GM18873 (cell line): ENCODE data around the gene QSOX2.
"Not testable (repeated sequence)": the region's sequence is repeated elsewhere in the genome, so short reads cannot be mapped to it uniquely, and the experiment has no call there.

Source experiments
- ATAC-seq: cut with Tn5 transposase; IDR thresholded peaks from one replicate; pipeline ENCODE4 v1.9.1; 2021; ENCODE audit warnings: mild to moderate bottlenecking, moderate library complexity, moderate number of reproducible peaks; ENCODE audit not compliant: unreplicated experiment, low FRiP score

The QSOX2 gene

DNA sequence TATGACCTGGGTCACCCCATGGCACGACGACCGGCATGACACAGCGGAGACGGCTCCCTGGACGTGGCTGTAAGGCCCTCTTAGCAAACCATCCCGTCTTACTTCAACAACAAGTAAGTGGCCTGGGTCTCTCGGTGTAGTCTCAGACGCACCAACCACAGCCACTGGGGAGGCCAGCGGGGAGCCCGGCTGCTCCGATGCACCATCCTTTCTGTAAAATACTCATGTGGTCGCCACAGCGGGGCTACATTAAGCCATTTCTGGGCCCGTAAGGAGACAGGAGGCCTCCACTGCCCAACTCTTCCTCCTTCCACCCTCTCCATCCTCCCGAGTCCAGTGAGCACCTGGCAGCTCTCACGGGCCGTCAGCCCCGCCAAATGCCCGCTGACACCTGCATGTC lies 4.7 kb downstream of the QSOX2 start:
- no peak for ATAC-seq

DNA sequence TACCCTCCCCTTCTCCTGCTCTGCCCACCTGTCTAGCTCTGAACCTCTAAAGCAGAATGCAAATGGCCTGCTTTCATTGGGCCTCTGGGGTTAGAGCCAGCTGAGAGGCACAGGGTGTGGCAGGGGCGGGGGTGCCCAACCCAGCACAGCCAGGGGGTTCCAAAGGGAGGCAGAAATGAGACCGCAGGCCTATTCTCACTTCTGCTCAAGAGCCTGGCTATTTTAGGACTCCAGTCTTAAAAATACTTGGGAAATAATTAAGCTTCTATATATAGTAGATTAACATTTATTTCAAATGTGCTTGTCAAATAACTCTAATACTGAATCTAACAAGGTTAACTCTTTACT lies 5.7 kb downstream of the QSOX2 start:
- no peak for ATAC-seq

DNA sequence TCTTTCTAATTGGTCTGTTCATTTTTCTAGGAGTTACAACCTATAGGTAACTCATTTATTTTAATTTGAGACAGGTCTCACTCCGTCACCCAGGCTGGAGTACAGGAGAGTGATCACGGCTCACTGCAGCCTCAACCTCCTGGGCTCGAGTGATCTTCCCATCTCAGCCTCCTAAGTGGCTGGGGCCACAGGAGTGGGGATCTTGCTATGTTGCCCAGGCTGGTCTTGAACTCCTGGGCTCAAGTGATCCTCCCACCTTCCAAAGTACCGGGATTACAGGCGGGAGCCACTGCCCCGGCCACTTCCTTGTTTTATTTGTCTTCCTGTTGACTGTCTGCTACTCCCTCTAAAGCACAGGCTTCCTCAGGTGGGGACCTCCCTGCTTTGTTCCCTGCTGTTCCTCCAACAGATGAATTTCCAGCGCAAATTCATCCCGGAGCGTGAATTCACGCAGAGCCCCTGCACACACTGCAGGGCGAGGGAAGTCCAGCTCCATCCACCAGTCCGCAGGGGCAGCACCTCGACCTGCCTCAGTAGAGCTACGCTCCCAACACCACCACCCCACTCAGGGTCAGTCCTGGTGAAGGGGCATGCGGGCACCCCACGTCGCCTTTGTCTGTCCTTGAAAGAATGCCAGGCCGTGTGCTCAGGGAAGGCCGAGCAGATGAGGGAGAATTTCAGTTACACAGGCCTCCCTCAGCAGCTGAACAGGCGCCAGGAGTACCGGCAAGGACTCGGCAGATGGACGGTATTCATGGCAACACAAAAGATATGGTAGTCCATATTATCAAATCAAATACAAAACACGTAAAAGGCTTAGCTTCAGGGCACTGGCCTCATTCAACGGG lies 6.3 kb downstream of the QSOX2 start:
- no peak for ATAC-seq

DNA sequence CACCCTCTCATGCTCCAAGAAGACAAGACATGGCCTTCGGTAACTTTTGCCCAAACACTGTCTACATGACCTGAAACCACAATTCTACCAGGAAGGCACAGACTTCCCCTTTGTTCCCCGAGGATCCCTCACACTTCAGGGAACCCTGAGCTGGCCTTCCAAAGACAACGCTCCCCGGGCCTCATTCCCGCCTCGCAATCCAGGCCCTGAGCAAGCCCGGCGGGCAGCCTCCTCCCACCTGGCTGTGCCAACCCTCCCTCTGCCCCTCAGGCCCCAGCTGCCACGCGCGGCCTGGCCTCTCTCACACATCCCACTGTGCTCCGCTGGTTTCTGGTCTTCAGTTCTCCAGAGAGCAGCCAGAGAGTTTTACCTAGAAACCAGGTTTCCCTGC lies 7.3 kb downstream of the QSOX2 start:
- no peak for ATAC-seq

DNA sequence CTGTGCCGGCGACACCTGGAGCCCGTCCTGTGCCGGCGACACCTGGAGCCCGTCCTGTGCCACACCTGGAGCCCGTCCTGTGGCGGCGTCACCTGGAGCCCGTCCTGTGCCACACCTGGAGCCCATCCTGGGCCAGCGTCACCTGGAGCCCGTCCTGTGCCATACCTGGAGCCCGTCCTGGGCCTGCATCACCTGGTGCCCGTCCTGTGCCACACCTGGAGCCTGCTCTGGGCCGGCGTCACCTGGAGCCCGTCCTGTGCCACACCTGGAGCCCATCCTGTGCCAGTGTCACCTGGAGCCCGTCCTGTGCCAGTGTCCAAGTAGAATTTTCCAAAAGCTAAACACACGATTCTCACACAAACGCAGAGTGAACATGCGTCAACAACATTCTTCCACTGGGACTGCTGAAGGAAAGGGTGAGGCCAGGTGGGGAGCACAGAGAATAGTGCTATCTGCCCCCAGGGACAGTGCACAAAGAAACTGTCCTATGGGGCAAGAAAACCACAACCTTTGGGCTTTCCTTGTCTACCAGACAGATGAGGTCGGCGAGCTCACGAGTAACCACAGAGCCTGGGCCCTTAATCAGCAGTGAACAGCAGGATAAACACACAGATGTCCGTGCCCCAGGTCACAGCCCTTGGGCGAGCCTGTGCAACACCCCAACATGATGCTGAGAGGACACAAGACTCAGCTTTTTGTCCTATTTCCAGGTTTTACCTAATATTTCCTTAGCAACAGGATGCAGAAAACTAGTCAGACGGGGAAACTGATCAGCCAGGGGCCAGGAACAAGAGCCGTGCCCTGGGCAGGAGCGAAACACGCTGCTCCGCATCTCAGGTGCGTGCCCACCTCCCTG lies 7.9 kb downstream of the QSOX2 start:
- ATAC-seq, result no peak

DNA sequence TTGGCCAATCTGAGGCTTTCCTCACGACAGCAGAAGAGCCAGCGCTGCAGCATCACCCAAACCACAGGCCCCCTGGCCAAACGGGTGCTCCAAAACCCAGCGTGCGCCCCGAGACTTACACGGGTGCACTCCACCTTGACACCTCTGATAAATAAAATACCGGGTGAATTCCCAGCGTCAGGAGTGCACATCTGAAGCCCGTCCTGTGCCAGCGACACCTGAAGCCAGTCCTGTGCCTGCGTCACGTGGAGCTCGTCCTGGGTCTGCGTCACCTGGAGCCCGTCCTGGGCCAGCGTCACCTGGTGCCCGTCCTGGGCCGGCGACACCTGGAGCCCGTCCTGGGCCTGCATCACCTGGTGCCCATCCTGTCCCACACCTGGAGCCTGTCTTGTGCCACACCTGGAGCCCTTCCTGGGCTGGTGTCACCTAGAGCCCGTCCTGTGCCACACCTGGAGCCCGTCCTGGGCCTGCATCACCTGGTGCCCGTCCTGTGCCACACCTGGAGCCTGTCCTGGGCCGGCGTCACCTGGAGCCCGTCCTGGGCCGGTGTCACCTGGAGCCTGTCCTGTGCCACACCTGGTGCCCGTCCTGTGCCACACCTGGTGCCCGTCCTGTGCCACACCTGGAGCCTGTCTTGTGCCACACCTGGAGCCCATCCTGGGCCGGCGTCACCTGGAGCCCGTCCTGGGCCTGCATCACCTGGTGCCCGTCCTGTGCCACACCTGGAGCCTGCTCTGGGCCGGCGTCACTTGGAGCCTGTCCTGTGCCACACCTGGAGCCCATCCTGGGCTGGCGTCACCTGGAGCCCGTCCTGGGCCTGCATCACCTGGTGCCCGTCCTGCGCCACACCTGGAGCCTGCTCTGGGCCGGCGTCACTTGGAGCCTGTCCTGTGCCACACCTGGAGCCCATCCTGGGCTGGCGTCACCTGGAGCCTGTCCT lies 8.9 kb downstream of the QSOX2 start:
- not testable (repeated sequence) for ATAC-seq

DNA sequence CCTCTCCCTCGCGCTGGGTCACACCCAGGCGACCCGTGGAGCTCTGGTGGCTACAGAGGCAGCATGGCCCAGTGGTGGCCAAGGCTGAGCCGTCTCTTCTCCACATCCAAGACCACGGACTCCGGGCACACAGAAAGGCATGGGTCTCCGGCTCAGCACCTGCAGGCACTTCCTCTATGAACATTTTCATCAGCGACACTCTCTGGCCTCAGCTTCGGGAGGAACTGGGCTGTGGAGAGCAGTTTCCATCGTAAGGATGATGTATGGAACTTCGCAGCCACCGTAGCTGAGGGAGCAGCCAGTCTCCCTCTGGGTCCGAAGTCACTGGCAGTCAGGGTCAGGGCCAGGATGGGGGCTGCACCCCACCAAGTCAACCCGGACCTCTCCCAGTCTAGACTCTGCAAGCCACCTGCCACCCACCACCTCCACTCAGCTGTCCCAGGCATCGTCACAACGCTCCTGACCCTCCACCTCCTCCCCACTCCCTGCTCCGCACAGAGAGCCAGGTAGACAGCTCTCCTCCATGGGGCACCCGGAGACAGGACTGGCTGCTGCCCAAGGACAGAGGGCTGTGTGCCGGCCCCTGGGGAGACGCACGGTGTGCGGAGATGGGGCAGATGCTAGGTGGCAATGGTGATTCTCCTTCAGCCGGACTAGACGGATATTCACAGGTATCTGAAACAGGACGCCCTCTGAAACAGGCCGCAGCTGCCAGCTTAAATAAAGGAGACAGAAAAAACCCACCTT lies 9.7 kb downstream of the QSOX2 start:
- ATAC-seq, result no peak

DNA sequence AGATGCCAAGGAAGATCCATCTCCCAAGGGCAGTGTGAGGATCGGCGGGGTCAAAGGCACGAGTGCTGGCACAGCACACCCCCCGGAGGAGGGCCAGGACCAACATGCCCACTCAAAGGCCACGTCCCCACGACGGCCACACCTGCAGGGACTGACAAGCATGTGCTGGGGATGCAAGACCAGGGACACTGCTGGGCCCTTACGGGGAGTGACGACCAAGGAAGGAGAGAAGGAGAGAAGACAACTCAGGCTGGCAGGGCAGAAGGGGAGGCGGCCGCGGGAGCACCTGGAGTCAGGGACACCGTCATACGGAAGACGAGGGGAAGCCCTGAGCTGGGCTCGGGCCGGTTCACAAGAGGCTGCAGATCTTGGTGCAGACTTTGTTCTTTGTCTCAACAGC lies 10.4 kb downstream of the QSOX2 start:
- no peak for ATAC-seq

DNA sequence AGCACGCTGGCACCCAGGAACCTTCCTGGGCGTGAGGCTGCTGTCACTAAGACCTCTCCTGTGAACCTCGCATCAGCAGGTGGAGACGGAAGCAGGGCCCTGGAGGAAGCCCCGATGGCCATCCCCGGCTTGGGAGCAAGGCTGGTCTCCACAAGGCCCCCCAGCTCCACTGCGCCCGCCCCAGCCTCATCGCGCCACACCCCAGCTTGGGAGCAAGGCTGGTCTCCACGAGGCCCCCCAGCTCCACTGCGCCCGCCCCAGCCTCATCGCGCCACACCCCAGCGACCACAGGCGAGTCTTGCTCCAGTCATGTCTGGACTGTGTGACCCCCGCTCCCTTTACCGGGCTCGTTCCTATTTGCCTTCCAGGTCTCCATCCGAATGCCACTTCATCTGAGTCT lies 11.0 kb downstream of the QSOX2 start:
- ATAC-seq, result no peak

DNA sequence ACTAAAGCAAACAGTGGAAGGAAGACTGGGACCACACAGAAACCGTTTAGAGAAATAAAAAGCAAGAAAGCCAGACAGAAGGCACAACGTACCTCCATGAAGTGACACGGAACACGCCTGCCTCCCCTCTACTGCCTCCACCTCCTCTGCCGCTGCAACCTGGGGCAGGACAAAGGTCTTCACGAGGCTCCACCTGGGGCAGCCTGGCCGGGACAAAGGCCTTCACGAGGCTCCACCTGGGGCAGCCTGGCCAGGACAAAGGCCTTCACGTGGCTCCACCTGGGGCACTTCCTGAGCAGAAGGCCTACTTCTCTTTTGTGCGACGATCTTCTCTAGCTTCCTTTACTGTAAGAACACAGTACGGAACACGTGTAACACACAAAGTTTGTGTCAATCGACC lies 11.7 kb downstream of the QSOX2 start:
- ATAC-seq, result no peak

DNA sequence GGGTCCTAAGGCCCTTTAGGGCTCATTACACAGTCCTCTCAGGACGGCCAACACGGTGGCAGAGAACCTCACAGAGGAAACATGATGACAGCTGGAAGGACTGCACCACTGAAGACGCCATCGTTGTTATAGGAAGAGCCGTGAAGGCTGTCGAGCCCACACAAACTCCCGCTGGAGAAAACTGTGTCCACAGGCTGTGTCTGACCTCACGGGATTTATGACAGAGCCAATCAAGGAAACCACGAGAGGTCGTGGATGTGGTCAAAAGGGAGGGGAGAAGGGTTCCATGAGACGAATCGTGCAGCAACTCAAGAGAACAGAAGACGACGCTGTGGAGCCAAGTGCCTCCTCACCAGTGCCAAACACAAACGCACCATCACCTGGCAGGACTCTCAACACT lies 12.2 kb downstream of the QSOX2 start:
- ATAC-seq, result no peak

DNA sequence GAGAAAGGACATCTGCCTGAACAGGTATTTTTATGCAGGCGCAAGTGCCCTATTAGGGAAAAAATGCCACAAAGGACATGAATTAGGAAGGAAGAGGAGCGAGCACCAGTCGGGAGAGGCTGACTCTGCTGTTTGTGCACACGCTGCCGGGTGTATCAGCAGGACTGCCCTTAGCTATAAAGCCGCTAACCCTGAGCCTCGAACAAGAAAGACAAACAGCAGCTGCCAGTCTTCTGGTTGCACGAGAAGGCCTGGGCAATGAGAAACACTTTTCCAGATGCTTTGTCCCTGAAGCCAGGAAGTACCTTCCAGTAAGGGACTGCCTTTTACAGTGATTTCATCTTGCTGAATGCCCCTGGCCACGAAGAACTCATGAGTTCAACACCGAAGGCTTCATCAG lies 12.6 kb downstream of the QSOX2 start:
- ATAC-seq, result no peak

DNA sequence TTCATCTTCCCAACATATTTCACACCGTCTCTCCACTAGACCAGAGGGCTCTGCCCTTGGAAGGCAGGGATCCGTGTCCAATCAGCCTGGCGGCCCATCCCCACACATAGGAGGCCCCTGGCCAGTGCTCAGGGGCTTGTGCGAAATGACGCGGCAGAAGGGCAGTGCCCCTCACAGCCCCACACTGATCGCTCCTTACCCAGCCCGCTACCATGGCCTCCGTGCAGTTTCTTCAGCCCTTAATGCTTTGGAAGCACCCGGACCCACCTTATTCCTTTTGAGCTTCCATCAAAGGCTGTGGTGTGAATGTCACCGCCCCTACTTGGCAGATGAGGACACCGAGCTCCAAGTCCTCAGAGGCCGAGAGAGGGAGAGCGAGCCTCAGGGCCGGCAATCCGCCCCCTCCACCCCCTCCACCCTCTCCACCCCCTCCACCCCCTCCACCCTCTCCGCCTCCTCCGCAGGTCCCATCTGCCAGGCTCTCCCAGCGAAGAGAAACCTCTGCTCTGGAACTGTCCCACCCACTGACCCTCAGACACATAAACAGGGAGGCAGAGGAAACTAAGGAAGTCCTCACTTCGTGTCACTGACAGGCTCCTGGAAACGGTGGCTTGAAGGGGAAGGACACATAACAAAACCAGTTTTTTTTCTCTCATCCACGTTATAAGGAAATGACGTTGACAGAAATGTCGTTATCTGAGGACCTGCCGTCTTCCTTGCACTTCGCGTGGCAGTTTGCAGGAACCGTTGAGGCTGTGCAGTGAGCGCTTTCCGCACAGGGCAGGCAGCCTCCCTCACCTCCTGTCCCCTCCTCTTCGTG lies 13.9 kb downstream of the QSOX2 start:
- ATAC-seq, result no peak

DNA sequence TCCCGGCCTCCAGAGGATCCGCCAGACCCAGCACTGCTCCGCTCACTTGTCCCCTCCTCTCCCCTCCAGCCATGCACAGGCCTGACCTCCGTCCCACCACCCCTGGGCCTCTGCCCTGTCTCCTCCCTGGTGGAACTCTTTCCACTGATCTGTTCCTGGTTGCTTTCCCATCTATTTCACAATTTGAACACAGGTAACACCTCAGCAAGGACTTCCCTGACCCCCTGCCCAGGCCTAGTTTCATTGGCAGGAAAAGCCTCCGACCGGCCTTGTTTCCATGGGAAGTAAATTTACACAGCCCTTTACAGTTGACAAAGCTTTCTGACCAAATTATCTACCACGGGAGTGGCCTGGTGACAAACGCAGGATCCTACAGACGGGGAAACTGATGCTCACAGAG lies 14.8 kb downstream of the QSOX2 start:
- ATAC-seq, result no peak

DNA sequence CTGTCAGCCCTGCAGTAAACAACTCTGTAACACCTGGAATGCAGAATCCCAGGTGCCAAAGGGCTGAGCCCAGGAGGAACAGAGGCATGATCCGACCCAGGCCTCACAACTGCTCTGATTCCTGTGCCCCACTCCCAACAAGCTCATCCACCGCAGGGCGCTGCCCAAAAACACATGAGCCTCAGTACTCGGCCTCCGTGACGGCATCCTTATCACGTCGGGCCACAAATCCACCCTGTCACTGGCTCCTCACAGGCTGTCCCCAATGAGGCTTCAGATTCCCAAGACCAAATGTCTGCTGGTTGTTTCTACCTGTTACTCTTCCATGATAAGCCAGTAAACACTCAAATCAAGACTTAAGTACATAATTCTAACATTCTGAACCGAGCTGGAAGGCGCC lies 15.2 kb downstream of the QSOX2 start:
- ATAC-seq, result no peak

DNA sequence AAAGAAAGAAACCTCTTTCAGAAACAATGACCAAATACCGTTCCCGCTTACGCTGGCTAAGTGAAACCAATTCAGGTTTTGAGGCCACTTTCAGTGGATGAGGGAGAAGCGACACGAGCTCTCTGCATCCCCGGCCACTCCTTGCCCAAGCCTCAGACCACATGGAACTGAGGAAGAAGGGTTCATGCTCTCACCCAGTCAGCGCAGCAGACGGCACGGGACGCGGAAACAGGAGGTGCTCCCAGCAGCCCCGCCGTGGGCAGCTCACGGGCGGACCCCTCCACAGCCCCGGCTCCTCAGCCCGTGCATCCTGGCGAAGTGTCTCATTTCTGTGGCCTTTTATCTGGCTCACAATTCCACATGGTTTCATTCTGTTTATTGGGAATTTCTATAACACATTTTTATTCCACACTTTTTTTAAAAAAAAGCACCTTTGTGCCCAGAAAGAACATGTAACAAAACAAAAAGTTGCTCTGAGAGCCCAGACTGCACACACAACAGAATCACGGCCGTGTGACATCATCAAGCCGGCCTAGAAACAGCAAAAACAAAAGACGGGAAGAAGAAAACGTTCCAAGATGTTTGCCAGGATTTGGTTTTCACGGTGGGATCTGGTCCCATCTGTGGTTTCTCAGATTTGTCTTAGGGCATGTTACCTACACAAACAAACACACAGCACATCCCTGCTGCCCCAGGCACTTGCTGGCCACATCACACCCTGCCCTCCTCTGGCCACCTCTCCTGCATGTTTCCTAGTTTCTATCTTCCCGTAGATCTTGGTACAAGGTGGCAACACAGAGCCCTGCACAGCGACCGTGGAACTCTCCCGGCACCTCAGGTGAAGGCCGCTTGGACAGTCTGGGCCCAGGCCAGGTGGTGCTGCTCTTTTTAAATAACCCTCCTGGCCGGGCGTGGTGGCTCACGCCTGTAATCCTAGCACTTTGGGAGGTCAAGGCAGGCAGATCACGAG lies 16.2 kb downstream of the QSOX2 start:
- ATAC-seq, result no peak

DNA sequence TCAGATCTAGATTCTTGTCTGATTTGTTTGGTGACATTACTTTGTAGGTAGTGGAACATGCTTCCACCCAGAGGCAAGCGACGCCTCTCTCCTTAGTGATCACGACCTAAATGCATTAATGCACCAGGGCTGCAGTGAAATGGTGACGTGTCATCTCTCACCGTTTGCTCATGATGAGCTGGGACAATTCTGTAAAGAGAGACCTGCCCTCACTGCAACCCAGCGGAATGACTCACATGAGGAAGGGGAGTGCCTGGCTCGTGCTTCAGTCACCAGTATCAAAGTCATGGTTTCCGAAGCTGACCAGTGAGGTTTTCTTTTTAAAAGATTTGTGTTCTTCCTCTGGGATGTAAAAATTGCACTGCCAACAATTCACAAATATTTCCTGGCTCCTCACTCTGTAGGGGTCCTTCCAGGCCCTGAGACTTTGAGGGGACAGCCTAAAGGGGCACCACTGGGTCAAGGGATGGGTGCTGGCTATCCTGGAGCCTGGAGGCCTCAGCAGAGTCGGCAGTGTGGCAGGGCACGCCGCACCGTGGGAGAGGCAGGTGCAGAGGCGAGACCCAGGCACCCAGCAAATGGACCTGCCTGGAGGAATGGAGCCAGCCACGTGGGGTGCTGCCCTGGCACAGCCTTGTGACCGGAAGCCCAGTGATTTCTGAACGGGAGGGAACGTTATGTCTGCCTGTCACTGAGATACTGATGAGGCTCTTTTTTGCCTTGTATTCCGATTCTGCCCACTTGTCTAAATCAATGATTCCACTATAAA lies 17.3 kb downstream of the QSOX2 start:
- ATAC-seq, result no peak
